Activated CD4-positive, alpha-beta memory T cell treated with anti-CD3 and anti-CD28 coated beads for 36 hours (primary cell): ENCODE data around the gene NUP93. TPM values are rescaled to one million over a fixed set of nuclear protein-coding genes. Genes with fewer than 3 reads are reported as not detected.
"Not testable (repeated sequence)": the region's sequence is repeated elsewhere in the genome, so short reads cannot be mapped to it uniquely, and the experiment has no call there.

Experiments
- CTCF ChIA-PET: fragments of 350-600 bp; sonication (Branson Sonifier 250); formaldehyde crosslinking; loops from one replicate; lab custom pipeline; 2021; ENCODE audit warnings: antibody characterized with exemption, inconsistent platforms; lab: Charles Lee
- POLR2A ChIA-PET: fragments of 350-600 bp; sonication (Branson Sonifier 250); formaldehyde crosslinking; loops from one replicate; lab custom pipeline; 2021; ENCODE audit warnings: antibody characterized with exemption; lab: Charles Lee
- DNase-seq: peaks from one replicate; pipeline ENCODE4 v3.0.0-alpha.2; 2020
- H3K27ac Mint-ChIP-seq: one replicate; pipeline ENCODE4 v1.8.0; 2021; ENCODE audit warnings: mixed read lengths
- H3K27me3 Mint-ChIP-seq: one replicate; pipeline ENCODE4 v1.8.0; 2021; ENCODE audit warnings: mixed read lengths
- H3K36me3 Mint-ChIP-seq: one replicate; pipeline ENCODE4 v1.8.0; 2021; ENCODE audit warnings: mixed read lengths
- H3K4me1 Mint-ChIP-seq: one replicate; pipeline ENCODE4 v1.8.0; 2021; ENCODE audit warnings: low read depth, mixed read lengths
- H3K4me3 Mint-ChIP-seq: one replicate; pipeline ENCODE4 v1.8.0; 2021; ENCODE audit warnings: mild to moderate bottlenecking, mixed read lengths
- H3K9me3 Mint-ChIP-seq: one replicate; pipeline ENCODE4 v1.8.0; 2021; ENCODE audit warnings: mixed read lengths
- intact Hi-C: fragments of 100-400 bp; cut with micrococcal nuclease; formaldehyde crosslinking; loops from one replicate; pipeline ENCODE4 v1.15.1; 2023
- total RNA-seq, 2 experiments: library from RNA; stranded (reverse); gene quantifications; one replicate each; pipeline ENCODE4 v1.2.3, GENCODE V29; 2021

The NUP93 gene
- total RNA-seq, 2 experiments from 2014 or later: 131 to 133 TPM

GRCh38 chr16:56788435-56788834 is 58.5 kb downstream of the NUP93 start:
- ChIA-PET CTCF (no interaction called here), POLR2A (no interaction called here)
- H3K36me3 Mint-ChIP-seq: no peaks in the 10 kb centered on the region
- DNase-seq: no peak
- H3K4me1 Mint-ChIP-seq: peaks cover 6% of the 10 kb centered on the region
- no peak overlapping the region for H3K4me3 Mint-ChIP-seq
- H3K9me3 Mint-ChIP-seq: no peaks in the 10 kb centered on the region
- no peaks in the 10 kb centered on the region for H3K27me3 Mint-ChIP-seq
- no peak overlapping the region for H3K27ac Mint-ChIP-seq
- intact Hi-C loops: loop anchor here (10.0 kb wide), 1 partner anchor 54 kb away; the partner anchor contains the start of gene NUP93

GRCh38 chr16:56789360-56789759 is 59.4 kb downstream of the NUP93 start:
- peak; percentile 40 for DNase-seq

GRCh38 chr16:56792967-56793366 is 63.0 kb downstream of the NUP93 start:
- no peaks in the 10 kb centered on the region for H3K4me1 Mint-ChIP-seq
- no peak for DNase-seq
- CTCF ChIA-PET: interaction anchor here (1.1 to 1.8 kb wide), 4 partner anchors 10 to 158 kb away, joined by 3 to 7 read pairs (median 4); no protein-coding TSS in a partner anchor
- H3K36me3 Mint-ChIP-seq: no peaks in the 10 kb centered on the region
- no peak overlapping the region for H3K27ac Mint-ChIP-seq
- no peak overlapping the region for H3K4me3 Mint-ChIP-seq
- H3K27me3 Mint-ChIP-seq: no peaks in the 10 kb centered on the region
- POLR2A ChIA-PET: interaction anchor here (0.6 kb wide), 1 partner anchor 78 kb away, joined by 4 read pairs; no protein-coding TSS in a partner anchor
- H3K9me3 Mint-ChIP-seq: no peaks in the 10 kb centered on the region
- intact Hi-C loops: loop anchor here (5.0 kb wide), 1 partner anchor 159 kb away; no protein-coding TSS in a partner anchor

More at GRCh38 chr16:56789360-56789759, 59.4 kb downstream of the NUP93 start:
- no peaks in the 10 kb centered on the region for H3K9me3 Mint-ChIP-seq
- CTCF ChIA-PET: interaction anchor here (0.9 to 1.1 kb wide), 2 partner anchors 54 to 211 kb away, joined by 3 to 5 read pairs; no protein-coding TSS in a partner anchor
- no peak overlapping the region for H3K4me3 Mint-ChIP-seq
- no peaks in the 10 kb centered on the region for H3K27me3 Mint-ChIP-seq
- no peaks in the 10 kb centered on the region for H3K36me3 Mint-ChIP-seq
- intact Hi-C loops: loop anchor here (10.0 kb wide), 1 partner anchor 55 kb away; the partner anchor contains the start of gene NUP93
- peaks cover under 1% of the 10 kb centered on the region for H3K4me1 Mint-ChIP-seq
- POLR2A ChIA-PET: no interaction called here
- H3K27ac Mint-ChIP-seq: no peak overlapping the region

GRCh38 chr16:56793492-56793891 is 63.6 kb downstream of the NUP93 start:
- Mint-ChIP-seq H3K27me3 (no peaks in the 10 kb centered on the region), H3K27ac (no peak overlapping the region), H3K4me1 (no peaks in the 10 kb centered on the region), H3K4me3 (no peak overlapping the region), H3K9me3 (no peaks in the 10 kb centered on the region), H3K36me3 (peaks cover 1% of the 10 kb centered on the region)
- ChIA-PET CTCF (interaction anchor here (1.1 to 1.8 kb wide), 3 partner anchors 9 to 158 kb away, joined by 3 to 7 read pairs (median 4); no protein-coding TSS in a partner anchor), POLR2A (no interaction called here)
- no peak for DNase-seq
- intact Hi-C loops: loop anchor here (5.0 kb wide), 1 partner anchor 159 kb away; no protein-coding TSS in a partner anchor

GRCh38 chr16:56795011-56795410 is 65.1 kb downstream of the NUP93 start:
- POLR2A ChIA-PET: interaction anchor here (0.6 kb wide), 1 partner anchor 158 kb away, joined by 3 read pairs; no protein-coding TSS in a partner anchor
- Mint-ChIP-seq H3K36me3 (peaks cover 1% of the 10 kb centered on the region), H3K4me1 (no peaks in the 10 kb centered on the region), H3K27ac (no peak overlapping the region), H3K9me3 (no peaks in the 10 kb centered on the region), H3K27me3 (no peaks in the 10 kb centered on the region), H3K4me3 (no peak overlapping the region)
- no peak for DNase-seq
- intact Hi-C loops: no loop called here
- CTCF ChIA-PET: no interaction called here

GRCh38 chr16:56797038-56797437 is 67.1 kb downstream of the NUP93 start:
- POLR2A ChIA-PET, H3K9me3 Mint-ChIP-seq: not testable (repeated sequence)

GRCh38 chr16:56797861-56798260 is 67.9 kb downstream of the NUP93 start:
- Mint-ChIP-seq H3K36me3 (peaks cover 1% of the 10 kb centered on the region), H3K4me3 (no peak overlapping the region), H3K27me3 (no peaks in the 10 kb centered on the region), H3K4me1 (no peaks in the 10 kb centered on the region), H3K9me3 (no peaks in the 10 kb centered on the region), H3K27ac (no peak overlapping the region)
- intact Hi-C loops: no loop called here
- ChIA-PET POLR2A (no interaction called here), CTCF (no interaction called here)
- DNase-seq: no peak

More at GRCh38 chr16:56797038-56797437, 67.1 kb downstream of the NUP93 start:
- H3K36me3 Mint-ChIP-seq, intact Hi-C loops, H3K4me3 Mint-ChIP-seq, DNase-seq, H3K4me1 Mint-ChIP-seq, CTCF ChIA-PET, H3K27ac Mint-ChIP-seq, H3K27me3 Mint-ChIP-seq: not testable (repeated sequence)

GRCh38 chr16:56798955-56799354 is 69.0 kb downstream of the NUP93 start:
- Mint-ChIP-seq H3K9me3 (no peaks in the 10 kb centered on the region), H3K27ac (no peak overlapping the region), H3K4me3 (no peak overlapping the region), H3K36me3 (peaks cover 2% of the 10 kb centered on the region), H3K4me1 (no peaks in the 10 kb centered on the region), H3K27me3 (no peaks in the 10 kb centered on the region)
- intact Hi-C loops: no loop called here
- no peak for DNase-seq
- ChIA-PET CTCF (interaction anchor here (1.0 kb wide), 1 partner anchor 222 kb away, joined by 3 read pairs; no protein-coding TSS in a partner anchor), POLR2A (no interaction called here)

GRCh38 chr16:56800355-56800754 is 70.4 kb downstream of the NUP93 start:
- Mint-ChIP-seq H3K27me3 (no peaks in the 10 kb centered on the region), H3K4me1 (no peaks in the 10 kb centered on the region), H3K36me3 (peaks cover 6% of the 10 kb centered on the region), H3K27ac (no peak overlapping the region), H3K4me3 (no peak overlapping the region), H3K9me3 (no peaks in the 10 kb centered on the region)
- intact Hi-C loops: no loop called here
- DNase-seq: no peak
- POLR2A ChIA-PET: no interaction called here
- CTCF ChIA-PET: no interaction called here

GRCh38 chr16:56801762-56802161 is 71.8 kb downstream of the NUP93 start:
- H3K4me1 Mint-ChIP-seq: no peaks in the 10 kb centered on the region
- H3K9me3 Mint-ChIP-seq: no peaks in the 10 kb centered on the region
- no peak for DNase-seq
- H3K27ac Mint-ChIP-seq: no peak overlapping the region
- CTCF ChIA-PET: no interaction called here
- intact Hi-C loops: no loop called here
- H3K4me3 Mint-ChIP-seq: no peak overlapping the region
- H3K27me3 Mint-ChIP-seq: no peaks in the 10 kb centered on the region
- peaks cover 15% of the 10 kb centered on the region for H3K36me3 Mint-ChIP-seq
- POLR2A ChIA-PET: no interaction called here

- no peaks in the 10 kb centered on the region for H3K9me3 Mint-ChIP-seq
- H3K27me3 Mint-ChIP-seq: no peaks in the 10 kb centered on the region
- H3K27ac Mint-ChIP-seq: no peak overlapping the region
- no peak overlapping the region for H3K4me3 Mint-ChIP-seq
- H3K4me1 Mint-ChIP-seq: no peaks in the 10 kb centered on the region
- peaks cover 19% of the 10 kb centered on the region for H3K36me3 Mint-ChIP-seq
- ChIA-PET POLR2A (interaction anchor here (0.6 kb wide), 1 partner anchor 1482 kb away, joined by 4 read pairs; no protein-coding TSS in a partner anchor), CTCF (no interaction called here)
- intact Hi-C loops: no loop called here
- no peak for DNase-seq
Observed at GRCh38 chr16:56807011-56807675, 77.2 kb downstream of the NUP93 start.

GRCh38 chr16:56807676-56808067 is 77.7 kb downstream of the NUP93 start:
- H3K27me3 Mint-ChIP-seq, CTCF ChIA-PET, DNase-seq, H3K4me3 Mint-ChIP-seq, H3K9me3 Mint-ChIP-seq, H3K27ac Mint-ChIP-seq, POLR2A ChIA-PET, H3K4me1 Mint-ChIP-seq, intact Hi-C loops: not testable (repeated sequence)
- peaks cover 19% of the 10 kb centered on the region for H3K36me3 Mint-ChIP-seq
